SK-N-DZ (cell line): ENCODE measurements around the gene UNKL.

Source experiments
- DNase-seq: peaks from one replicate; pipeline ENCODE4 v3.0.0-alpha.2; 2015; ENCODE audit warnings: low spot score

The UNKL gene

DNA sequence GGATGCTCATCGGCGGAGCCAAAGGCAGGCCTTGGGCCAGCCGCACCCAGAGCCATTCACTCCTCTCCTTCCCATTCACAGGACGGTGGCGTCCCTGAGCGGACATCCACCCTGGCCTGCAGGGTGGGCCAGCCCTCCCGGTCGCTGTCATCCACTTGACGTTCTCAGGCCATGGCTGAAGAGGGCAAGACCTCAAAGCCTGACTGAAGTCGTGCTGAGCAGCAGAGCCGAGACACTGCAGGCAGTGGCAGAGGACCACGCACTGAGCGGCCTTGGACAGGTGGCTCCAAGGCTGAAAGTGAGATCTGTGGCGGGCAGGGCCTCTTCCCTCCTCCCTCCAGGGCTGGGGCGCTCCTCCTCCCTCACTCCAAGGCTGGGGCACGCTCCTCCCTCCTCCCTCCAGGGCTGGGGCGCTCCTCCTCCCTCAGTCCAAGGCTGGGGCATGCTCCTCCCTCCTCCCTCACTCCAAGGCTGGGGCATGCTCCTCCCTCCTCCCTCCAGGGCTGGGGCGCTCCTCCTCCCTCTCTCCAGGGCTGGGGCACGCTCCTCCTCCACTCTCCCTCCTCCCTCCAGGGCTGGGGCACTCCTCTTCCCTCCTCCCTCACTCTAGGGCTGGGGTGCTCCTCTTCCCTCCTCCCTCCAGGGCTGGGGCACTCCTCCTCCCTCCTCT is 38.6 kb downstream of the UNKL start:
- DNase-seq = no peak

DNA sequence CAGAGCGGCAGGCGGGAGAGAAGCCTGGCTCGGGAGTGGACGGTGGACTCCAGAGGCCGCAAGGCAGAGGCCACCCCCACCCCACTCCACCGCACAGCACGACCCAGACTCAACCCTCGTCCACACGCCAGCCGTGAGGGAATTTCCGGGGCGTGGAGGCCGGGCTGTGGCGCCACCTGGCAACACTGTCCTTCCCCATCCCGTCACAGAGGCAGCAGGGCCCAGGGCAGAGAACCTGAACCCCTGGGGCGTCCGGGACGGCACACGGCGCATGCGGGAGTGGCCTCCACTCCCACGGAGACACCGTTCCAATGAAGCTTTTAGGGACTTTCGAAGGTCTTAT is 39.2 kb downstream of the UNKL start:
- no peak for DNase-seq

DNA sequence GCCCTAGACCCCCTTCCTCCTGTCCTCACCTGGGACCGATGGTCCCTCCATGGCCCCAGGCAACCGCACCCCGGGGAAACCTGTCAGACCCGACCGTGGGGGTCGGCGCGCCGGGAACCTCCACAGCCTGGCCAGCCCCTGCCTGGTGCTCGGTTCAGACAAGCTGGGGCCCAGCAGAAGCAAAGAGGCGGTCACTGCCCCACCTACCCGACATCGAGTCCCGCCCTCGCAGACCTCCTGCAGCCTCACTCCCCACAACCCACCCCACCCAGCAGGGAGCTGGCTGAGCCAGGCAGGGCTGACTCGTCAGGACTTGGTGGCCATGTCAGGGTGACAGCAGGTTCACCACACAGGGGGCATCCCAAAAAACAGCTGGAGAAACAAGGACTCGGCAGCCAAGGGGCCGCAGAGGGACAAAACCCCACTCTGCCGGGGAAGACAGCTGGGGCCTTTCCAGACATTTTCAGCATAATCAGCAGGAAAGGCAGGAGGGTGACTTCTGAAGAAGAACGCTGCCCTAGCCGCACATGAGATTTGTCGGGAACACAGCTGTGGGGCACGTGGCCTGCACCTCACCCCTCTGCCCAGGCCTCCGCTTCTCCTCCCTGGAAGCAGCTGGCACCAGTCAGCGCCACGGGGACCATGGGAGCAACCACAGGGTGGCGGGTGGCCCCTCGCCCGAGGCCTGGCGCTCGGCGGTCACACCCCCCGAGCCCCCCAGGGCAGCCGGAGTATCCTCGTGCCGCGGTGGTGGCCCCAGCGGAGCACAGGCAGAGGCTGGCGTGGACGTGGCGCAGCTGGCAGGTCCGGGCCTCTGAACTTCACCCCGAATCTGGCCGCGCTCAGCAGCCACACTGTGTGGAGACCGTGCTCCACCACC is 39.8 kb downstream of the UNKL start:
- no peak for DNase-seq

DNA sequence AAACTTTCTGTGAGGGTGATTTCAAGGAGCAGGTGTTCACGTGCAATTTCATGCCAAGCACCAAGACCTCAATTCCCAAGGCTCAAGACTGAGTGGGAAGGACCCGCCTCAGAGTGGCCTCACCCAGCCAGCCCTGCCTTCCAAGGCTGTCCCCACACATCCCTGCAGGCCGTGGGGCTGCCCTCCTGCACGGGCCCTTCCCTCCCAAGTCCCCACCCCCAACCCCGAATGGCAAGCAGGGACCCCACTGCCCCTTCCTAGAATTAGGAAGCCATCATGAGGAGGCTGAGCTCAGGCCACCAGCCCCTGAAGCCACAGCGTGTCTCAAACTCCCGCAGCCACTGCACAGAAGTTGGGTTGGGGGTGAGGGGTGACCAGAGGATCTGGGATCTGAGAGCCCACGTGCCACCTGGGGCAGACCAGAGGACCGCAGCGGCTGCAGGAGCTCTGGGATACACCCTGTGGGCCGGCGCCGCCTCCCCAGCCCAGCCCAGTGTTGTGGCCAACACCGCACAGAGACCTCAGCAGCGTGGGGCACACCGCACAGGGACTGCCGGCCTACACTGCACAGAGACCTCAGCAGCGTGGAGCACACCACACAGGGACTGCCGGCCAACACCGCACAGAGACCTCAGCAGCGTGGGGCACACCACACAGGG is 42.1 kb downstream of the UNKL start:
- no peak for DNase-seq

DNA sequence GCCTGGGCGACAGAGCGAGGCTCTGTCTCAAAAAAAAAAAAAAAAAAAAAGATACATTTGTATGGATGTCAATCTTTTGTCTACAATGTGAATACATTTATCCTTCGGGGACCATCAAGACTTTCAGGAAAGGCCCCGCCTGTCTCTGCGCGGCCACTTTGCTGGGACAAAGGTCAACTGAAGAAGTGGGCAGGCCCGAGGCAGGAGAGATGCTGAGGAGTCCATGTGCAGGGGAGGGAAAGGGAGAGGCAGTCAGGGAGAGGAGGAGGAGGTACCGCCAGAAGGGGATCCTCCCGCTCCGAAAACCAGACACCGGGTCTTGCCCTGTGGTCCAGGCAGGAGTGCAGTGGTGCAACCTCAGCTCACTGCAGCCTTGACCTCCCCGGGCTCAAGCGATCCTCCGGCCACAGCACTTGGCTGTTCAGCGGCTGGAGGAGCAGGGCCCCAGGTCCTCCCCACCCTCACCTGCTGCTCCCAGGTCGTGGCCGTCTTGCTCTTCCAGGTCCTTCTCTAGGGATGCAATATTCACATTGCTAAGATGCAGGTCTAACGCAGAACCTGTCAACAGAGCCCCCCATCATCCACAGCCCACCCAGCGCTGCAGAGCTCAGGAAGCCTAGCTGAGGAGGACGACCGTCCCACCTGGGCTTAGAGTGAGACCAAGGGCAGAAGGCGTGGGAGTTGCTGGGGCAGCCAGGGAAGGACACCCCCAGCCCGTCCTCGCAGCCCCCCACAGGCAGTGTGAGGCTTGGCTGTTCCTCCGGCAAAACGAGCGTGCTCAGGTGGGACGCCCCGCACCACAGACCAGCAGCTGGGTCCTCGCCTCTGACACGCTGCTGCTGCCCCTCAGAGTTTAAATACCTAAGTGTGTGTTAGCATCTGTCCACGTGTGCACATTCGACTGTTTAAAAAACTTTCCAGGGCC is 43.2 kb downstream of the UNKL start:
- no peak for DNase-seq

DNA sequence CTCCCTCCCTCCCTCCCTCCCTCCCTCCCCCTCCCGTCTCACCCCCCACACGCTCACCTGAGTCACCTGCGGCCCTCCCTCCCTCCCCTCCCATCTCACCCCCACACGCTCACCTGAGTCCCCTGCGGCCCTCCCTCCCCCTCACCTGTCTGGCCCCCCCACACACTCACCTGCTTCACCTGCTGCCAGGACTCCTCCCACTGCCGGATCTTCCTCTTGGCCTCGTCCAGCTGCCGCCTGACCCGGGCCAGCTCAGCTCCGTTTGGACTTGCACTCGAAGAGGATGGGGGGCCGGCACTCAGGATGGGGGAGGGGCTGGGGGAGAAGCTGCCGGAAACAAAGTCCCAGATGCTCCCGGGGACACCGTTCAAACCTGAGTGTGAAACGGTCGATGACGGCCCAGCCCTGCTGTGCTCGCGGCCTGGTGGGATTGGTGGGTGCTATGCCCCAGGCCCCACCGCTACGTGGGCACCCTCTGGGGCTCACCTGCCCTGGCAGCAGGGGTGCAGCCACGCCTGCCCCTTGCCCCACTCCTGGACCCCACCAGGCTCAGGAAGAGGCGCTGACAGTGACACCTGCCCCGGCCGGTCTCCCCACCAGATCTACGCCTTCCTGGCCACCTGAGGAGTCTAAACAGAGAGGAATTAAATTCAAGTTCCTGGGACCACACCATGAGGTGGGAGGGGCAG is 46.9 kb downstream of the UNKL start:
- DNase-seq = no peak

DNA sequence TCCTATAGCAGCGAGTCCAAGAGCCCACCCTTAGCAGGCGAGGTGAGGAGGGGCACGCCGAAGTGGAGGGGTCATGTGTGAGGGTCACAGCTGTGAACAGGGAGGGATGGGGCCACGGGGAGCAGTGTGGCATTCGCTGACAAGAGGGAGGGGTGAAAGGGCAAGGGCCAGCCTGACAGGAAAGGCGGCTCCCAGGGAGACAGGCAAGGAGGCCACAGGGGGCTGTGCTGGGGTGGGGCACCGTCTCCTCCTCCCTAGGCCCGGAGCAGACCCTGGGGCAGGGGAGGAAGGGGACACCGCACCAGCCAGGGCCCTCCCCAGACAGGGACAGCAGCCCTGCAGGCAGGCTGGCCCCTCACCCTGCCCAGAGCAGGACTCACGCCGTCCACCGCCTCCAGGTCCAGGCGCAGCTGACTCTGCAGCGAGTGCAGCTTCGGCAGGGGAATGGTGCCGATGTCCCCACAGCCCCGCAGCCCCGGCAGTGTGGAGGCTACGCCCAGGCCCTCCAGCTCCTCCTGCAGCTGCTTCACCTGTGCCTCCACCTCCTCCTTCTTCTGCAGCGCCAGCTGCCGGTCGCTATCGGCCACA is 47.7 kb downstream of the UNKL start:
- no peak for DNase-seq

DNA sequence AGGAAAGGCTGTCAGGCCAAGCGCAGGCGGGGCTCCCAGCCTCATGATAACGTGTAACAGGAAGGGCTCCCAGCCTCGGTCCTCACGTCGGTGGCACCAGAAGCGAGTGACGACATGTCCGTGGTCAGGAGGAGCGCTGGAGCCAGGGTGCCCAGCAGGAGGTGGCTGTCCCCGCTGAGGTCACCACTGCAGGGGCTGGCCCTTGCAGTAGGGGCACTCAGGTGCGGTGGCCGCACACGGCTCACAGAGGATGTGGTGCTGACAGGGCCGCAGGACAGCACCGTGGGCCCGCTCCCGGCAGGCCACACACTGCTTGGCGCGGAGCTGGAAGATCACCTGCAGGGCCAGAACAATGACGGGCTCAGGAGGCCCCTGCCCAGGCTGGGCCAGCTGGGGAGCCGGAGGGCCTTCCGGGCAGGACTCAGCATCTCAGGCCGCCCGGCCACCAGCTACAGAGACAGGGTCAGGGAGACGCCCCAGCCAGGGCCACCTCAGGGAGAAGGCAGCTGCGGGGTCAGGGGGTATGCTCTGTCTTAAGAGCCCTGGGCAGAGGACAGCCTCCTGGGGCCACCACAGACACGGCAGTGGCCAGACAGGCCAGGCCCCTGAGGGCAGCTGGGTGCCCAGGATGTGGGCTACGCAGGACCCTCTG is 48.3 kb downstream of the UNKL start:
- no peak for DNase-seq

DNA sequence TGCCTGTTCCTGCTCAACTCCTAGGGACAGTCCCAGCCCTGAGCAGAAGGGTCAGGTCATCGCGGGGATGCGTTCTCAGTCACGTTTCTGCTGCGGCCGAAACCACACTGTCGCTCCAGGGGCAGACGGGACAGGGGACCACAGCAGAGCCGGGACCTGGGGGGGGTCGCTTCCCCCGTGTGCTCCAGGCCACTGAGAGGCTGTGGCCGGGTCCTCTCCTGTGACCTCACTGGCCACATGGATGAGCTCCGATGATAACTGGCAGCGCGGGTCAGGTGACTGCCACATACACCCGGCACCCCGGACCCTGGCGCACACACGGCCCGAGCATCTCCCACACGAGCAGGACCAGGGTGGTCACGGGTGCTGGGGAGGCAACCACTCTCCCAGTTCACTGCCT is 50.0 kb downstream of the UNKL start:
- no peak for DNase-seq

DNA sequence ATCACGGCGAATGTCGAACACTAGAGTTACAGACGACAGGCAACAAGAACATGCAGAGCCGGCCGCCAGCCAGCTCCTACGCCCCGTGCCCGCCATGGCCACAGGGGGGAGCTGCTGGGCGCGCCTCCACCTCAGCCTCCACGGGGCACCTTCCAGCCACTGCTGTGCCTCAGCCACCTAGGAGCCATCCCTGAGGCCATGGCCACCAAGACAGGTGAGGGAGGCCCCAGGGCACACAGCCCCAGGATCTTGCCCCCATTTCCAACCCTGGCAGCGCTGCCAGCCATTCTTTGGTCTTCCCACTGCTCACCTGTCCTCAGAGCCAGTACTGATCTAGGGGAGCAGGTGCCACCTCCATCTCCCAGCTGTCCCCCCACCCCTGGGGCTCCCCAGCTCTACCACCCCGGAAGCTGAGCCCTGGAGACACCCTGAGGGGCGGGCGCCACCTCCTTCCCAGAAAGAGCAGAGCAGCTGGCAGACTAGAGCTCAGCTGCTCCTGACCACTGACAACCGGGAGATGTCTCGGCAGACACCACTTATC is 50.9 kb downstream of the UNKL start:
- peak; percentile 42 for DNase-seq

DNA sequence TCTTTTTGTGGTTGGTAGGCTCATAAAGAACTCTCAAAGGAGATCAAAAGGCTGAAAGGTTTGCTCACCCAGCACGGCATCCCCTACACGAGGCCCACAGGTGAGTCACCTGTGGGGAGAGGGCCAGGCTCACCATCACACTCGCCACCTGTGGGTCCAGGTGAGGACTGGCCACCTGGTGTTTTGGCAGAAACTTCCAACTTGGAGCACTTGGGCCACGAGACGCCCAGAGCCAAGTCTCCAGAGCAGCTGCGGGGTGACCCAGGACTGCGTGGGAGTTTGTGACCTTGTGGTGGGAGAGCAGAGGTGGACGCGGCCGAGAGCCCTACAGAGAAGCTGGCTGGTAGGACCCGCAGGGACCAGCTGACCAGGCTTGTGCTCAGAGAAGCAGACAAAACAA is 51.7 kb downstream of the UNKL start:
- DNase-seq = no peak

DNA sequence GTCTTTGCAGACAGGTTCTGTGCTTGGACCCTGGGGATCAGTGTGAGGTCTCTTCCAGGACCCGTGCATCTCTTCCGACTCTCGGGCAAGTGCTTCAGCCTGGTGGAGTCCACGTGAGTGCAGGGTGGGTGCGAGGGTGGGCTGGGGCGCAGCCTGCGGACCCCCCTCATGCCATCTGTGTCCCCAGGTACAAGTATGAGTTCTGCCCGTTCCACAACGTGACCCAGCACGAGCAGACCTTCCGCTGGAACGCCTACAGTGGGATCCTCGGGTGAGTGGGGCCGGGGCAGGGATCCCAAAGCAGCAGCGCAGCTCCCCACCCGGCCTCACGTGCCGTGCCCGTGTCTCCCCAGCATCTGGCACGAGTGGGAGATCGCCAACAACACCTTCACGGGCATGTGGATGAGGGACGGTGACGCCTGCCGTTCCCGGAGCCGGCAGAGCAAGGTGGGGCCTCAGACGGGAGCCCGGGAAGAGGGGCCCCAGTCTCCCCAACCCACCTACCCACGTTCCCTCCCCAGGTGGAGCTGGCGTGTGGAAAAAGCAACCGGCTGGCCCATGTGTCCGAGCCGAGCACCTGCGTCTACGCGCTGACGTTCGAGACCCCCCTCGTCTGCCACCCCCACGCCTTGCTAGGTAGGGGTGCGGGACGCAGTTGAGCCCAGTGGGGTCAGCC is 52.7 kb downstream of the UNKL start:
- no peak for DNase-seq

DNA sequence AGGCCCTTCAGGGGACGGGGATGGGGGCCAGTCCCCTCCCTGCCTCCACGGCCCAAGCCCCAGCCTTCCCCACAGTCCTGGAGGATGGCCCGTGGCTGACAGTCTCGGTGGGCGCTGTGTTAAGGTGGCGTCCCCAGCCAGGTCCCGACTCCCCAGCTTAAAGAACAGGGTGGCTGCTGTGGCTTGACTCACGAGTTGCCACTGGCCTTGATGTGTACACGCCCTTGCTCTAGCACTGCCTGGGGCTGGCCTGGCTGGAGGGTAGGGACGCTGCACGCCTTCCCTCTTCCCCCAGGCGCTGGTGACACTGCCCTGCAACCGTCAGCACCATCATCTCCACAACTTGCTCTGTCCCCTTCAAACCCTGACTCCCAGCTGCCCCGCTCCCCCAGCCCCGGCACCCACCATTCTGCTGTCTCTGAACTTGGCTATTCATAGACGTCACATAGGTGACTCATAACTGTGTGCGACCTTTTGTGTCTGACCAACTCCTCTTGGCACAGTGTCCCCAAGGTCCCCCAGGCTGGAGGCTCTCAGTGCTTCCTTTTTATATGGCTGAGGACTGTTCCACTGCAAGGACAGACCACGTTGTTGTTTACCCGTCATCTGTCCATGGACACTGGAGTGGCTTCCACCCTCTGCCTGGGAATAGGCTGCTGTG is 56.5 kb downstream of the UNKL start:
- no peak for DNase-seq

DNA sequence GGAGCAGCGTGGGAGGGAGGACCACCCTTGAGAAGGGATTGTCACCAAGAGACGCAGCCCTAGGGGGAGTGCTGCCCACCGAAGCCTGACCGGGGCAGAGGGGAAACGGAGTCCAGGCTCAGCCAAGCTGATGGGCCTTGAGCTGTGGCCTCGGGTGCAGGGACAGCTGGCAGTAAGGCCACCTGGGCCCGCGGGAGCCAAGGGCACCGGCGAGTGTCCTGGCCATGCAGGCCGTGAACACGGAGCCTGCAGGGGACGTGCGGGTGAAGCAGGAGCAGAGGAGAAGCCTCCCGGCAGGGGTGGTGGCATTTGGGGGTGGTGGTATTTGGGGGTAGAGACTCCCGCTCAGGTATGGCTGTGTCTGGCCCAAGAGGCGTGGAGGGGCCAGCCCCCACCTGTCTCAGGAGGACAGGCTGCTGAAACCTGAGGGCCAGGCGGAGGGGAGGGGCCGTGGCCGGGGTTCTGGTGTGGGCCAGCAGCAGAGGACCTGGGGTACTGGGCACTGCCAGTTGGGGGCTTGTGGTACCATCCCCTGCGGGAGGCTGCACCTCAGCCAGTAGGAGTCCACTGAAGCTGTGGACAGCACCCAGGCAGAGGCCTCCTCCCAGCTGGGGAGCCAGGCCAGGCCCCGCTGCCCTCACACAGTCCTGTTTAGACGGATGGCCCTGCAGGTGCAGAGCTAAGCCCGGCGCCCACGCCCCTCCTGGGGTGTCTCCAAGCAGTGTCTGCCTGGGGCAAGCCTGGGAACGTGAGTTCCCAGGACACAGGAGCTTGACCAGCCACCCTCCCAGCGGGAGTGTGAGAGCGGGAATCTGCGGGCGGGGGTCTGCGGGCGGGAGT is 58.2 kb downstream of the UNKL start:
- DNase-seq = no peak

DNA sequence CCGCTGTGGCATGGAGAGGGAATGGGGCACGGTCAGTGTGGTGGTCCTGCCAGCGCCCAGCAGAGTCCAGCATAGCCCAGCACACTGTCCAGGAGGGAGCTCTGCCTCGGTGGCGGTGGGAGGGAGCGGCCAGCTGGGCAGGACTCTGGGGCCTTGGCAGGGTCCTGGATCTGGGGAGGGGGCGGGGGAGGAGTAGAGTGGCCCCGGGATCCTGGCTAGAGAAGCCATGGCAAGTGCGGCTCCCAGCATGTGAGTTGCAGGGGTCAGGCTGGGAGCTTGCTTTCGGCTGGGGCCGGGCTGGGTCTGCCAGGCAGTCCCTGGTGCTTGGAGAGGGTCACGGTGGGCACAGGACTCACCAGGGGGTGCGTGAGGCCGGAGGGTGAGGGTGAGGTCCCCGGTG is 58.9 kb downstream of the UNKL start:
- DNase-seq = no peak

DNA sequence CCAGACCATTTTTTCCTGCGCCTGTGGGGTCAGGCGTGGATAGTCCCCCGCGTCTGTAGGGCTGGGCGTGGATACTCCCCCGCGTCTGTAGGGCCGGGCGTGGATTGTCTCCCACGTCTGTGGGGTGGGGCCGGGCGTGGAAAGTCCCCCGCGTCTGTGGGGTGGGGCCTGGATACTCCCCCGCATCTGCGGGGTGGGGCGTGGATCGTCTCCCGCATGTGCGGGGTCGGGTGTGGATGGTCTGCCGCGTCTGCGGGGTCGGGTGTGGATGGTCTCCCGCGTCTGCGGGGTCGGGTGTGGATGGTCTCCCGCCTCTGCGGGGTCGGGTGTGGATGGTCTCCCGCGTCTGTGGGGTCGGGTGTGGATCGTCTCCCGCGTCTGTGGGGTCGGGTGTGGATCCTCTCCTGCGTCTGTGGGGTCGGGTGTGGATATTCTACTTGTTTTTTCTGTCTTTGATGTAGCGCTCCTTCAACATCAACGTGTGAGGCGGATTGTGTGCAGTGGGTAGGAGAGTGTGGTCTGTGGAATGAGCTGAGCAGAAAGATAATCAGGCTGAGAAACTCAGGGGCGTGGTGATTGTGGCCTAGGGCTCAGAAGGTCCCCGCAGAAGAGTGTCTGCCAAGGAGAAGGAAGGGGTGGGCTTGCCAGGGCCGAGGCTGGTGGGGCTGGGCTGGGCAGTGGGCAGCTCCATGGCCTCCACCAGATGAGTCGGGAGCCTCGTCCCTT is 59.5 kb downstream of the UNKL start:
- no peak for DNase-seq
